ENCODE results near the gene P4HB.

The P4HB gene

DNA sequence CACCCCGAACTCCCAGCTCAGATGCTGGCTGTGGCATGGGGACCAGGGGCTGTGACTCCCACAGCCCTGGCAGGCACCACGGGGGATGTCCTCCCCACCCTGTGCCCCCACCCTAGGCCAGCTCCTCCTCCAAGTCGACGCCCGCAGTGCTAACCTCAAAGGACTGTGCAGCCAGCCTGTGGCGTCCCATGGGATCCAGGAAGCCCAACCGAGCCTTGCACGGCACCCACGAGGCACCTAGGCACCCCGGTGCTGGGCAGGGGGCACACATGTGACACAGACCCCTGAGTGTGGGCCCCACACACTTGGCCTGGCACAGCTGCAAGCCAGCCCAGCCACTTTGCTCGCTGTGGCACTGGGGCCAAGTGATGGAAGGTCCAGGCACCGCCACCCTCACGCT is 52.5 kb downstream of the P4HB start:
- Histone ChIP-seq H3K4me1 (ENCODE audit: control insufficient read depth, low read depth, low read length) (no peaks in the 10 kb centered on the region), H3K36me3 (ENCODE audit: control insufficient read depth, low read depth, low read length) (no peaks in the 10 kb centered on the region), H3K9me3 (ENCODE audit: control insufficient read depth, low read depth, low read length) (no peaks in the 10 kb centered on the region), H3K27me3 (ENCODE audit: control insufficient read depth, insufficient read depth, low read length) (peaks cover 56% of the 10 kb centered on the region), H3K4me3 (ENCODE audit: low read length) (no peak overlapping the region), H3K27ac (ENCODE audit: low read length) (no peak overlapping the region), H3K9ac (ENCODE audit: low read length) (no peak overlapping the region)

DNA sequence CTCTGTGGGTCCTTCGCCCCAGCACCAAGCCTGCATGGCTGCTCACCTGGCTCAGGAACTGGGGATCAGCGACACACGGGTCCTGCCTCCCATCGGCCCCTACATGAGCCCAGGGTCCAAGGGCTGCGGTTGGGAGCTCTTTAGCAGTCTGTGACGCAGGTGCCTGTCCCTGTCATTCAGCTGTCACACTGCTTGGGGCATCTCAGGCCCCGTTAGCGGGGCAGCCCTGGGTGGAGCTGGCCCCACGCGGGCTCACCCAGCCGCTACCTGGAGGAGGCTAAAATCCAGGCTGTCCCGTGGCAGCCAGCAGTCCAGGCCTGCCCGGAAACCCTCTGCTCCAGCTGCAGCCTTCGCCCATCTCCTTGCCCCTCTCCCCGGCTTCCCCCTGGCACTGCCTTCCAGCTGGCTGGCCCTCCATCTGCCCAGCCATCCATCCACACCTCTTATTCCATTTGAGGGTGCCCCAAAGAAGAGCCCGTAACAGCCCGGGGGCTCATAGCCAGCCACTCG is 53.1 kb downstream of the P4HB start:
- Histone ChIP-seq H3K9ac (ENCODE audit: low read length) (no peak overlapping the region), H3K27me3 (ENCODE audit: control insufficient read depth, insufficient read depth, low read length) (peaks cover 62% of the 10 kb centered on the region), H3K4me1 (ENCODE audit: control insufficient read depth, low read depth, low read length) (no peaks in the 10 kb centered on the region), H3K4me3 (ENCODE audit: low read length) (no peak overlapping the region), H3K27ac (ENCODE audit: low read length) (no peak overlapping the region), H3K9me3 (ENCODE audit: control insufficient read depth, low read depth, low read length) (no peaks in the 10 kb centered on the region), H3K36me3 (ENCODE audit: control insufficient read depth, low read depth, low read length) (no peaks in the 10 kb centered on the region)

GRCh38 chr17:81806461-81807209 is 53.7 kb downstream of the P4HB start:
- H3K9me3 ChIP-seq (ENCODE audit: control insufficient read depth, low read depth, low read length), result no peaks in the 10 kb centered on the region
- H3K9ac ChIP-seq (ENCODE audit: low read length), result no peak overlapping the region
- no peak overlapping the region for H3K27ac ChIP-seq (ENCODE audit: low read length)
- H3K4me3 ChIP-seq (ENCODE audit: low read length), result no peak overlapping the region
- no peaks in the 10 kb centered on the region for H3K36me3 ChIP-seq (ENCODE audit: control insufficient read depth, low read depth, low read length)
- no peaks in the 10 kb centered on the region for H3K4me1 ChIP-seq (ENCODE audit: control insufficient read depth, low read depth, low read length)
- H3K27me3 ChIP-seq (ENCODE audit: control insufficient read depth, insufficient read depth, low read length), result peaks cover 68% of the 10 kb centered on the region

GRCh38 chr17:81805707-81806460 is 54.5 kb downstream of the P4HB start:
- Histone ChIP-seq H3K36me3 (ENCODE audit: control insufficient read depth, low read depth, low read length) (no peaks in the 10 kb centered on the region), H3K4me3 (ENCODE audit: low read length) (no peak overlapping the region), H3K9me3 (ENCODE audit: control insufficient read depth, low read depth, low read length) (no peaks in the 10 kb centered on the region), H3K9ac (ENCODE audit: low read length) (no peak overlapping the region), H3K27me3 (ENCODE audit: control insufficient read depth, insufficient read depth, low read length) (peaks cover 75% of the 10 kb centered on the region), H3K27ac (ENCODE audit: low read length) (no peak overlapping the region), H3K4me1 (ENCODE audit: control insufficient read depth, low read depth, low read length) (no peaks in the 10 kb centered on the region)

DNA sequence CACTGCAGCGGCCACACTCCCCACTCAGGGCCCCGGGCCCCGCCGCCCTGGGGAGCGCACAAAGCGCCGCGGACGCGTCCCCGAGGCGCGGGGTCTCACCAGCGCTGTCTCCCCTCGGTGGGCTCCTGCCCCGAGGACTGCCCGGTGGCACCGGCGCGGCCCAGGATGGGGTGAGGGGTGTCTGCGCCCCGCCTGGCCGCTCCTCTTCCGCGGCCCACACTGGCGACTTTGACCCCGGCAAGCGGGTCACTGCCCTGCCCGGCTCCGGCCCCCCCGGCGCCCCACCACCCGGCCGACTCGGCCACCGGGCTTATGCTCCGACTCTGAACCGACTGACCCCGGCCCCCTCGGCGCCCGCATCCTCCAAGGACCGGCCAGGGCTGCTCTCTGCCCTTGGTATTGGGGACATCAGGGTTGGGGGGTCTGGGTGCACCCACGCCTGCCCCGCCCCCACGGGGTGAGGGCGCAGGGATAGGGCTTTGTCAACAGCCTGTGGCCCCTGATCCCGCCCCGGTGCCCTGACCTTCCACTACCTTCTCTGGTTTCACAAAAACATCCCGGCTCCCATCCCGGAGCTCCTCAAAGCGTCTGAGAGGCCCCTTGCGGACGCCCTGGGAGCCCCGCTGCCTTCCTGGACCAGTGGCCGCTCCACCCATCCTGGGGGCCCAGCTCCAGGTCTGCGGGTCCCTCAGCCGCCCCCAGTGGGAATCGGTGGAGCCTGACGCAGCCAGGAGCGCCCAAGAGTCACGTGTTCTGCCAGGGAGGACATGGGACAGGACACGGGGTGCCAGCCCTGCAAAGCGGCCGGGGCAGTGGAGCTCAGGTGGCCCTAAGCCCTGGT is 55.6 kb downstream of the P4HB start:
- Histone ChIP-seq H3K4me1 (ENCODE audit: control insufficient read depth, low read depth, low read length) (no peaks in the 10 kb centered on the region), H3K27me3 (ENCODE audit: control insufficient read depth, insufficient read depth, low read length) (peaks cover 84% of the 10 kb centered on the region), H3K9ac (ENCODE audit: low read length) (no peak overlapping the region), H3K4me3 (ENCODE audit: low read length) (no peak overlapping the region), H3K27ac (ENCODE audit: low read length) (no peak overlapping the region), H3K36me3 (ENCODE audit: control insufficient read depth, low read depth, low read length) (no peaks in the 10 kb centered on the region), H3K9me3 (ENCODE audit: control insufficient read depth, low read depth, low read length) (no peaks in the 10 kb centered on the region)

GRCh38 chr17:81803728-81804558 is 56.4 kb downstream of the P4HB start, which contains the start of gene GCGR:
Gene GCGR (plus strand): TSS chr17:81804150. CDS start chr17:81809019, 4,869 bp downstream.
- H3K27me3 ChIP-seq (ENCODE audit: control insufficient read depth, insufficient read depth, low read length), result peaks cover 86% of the 10 kb centered on the region
- no peaks in the 10 kb centered on the region for H3K36me3 ChIP-seq (ENCODE audit: control insufficient read depth, low read depth, low read length)
- H3K27ac ChIP-seq (ENCODE audit: low read length), result no peak within 1 kb of the TSS
- H3K4me1 ChIP-seq (ENCODE audit: control insufficient read depth, low read depth, low read length), result no peaks in the 10 kb centered on the region
- no peak within 1 kb of the TSS for H3K4me3 ChIP-seq (ENCODE audit: low read length)
- no peak within 1 kb of the TSS for H3K9ac ChIP-seq (ENCODE audit: low read length)
- no peaks in the 10 kb centered on the region for H3K9me3 ChIP-seq (ENCODE audit: control insufficient read depth, low read depth, low read length)

GRCh38 chr17:81802856-81803643 is 57.3 kb downstream of the P4HB start:
- Histone ChIP-seq H3K27ac (ENCODE audit: low read length) (no peak overlapping the region), H3K9ac (ENCODE audit: low read length) (no peak overlapping the region), H3K9me3 (ENCODE audit: control insufficient read depth, low read depth, low read length) (no peaks in the 10 kb centered on the region), H3K4me3 (ENCODE audit: low read length) (no peak overlapping the region), H3K27me3 (ENCODE audit: control insufficient read depth, insufficient read depth, low read length) (peaks cover 82% of the 10 kb centered on the region), H3K36me3 (ENCODE audit: control insufficient read depth, low read depth, low read length) (no peaks in the 10 kb centered on the region), H3K4me1 (ENCODE audit: control insufficient read depth, low read depth, low read length) (no peaks in the 10 kb centered on the region)

- peaks cover 74% of the 10 kb centered on the region for H3K27me3 ChIP-seq (ENCODE audit: control insufficient read depth, insufficient read depth, low read length)
Measured at GRCh38 chr17:81802048-81802758, 58.1 kb downstream of the P4HB start.

DNA sequence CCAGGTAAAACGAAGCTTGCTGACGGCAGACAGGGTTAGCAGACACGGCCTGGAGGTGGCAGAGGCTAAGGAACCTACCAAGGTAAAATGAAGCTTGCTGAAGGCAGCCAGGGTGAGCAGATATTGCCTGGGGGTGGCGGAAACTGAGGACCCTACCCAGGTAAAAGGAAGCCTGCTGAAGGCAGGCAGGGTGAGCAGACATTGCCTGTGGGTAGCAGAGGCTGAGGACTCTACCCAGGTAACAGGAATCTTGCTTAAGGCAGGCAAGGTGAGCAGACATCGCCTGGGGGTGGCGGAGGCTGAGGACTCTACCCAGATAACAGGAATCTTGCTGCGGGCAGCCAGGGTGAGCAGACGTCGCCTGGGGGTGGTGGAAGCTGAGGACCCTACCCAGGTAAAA is 59.0 kb downstream of the P4HB start:
- Histone ChIP-seq H3K36me3 (ENCODE audit: control insufficient read depth, low read depth, low read length) (no peaks in the 10 kb centered on the region), H3K4me1 (ENCODE audit: control insufficient read depth, low read depth, low read length) (no peaks in the 10 kb centered on the region), H3K9ac (ENCODE audit: low read length) (no peak overlapping the region), H3K4me3 (ENCODE audit: low read length) (no peak overlapping the region), H3K27ac (ENCODE audit: low read length) (no peak overlapping the region), H3K27me3 (ENCODE audit: control insufficient read depth, insufficient read depth, low read length) (peaks cover 65% of the 10 kb centered on the region), H3K9me3 (ENCODE audit: control insufficient read depth, low read depth, low read length) (no peaks in the 10 kb centered on the region)

More at GRCh38 chr17:81802048-81802758, 58.1 kb downstream of the P4HB start:
- H3K36me3 ChIP-seq (ENCODE audit: control insufficient read depth, low read depth, low read length), result no peaks in the 10 kb centered on the region
- no peak overlapping the region for H3K9ac ChIP-seq (ENCODE audit: low read length)
- H3K4me3 ChIP-seq (ENCODE audit: low read length), result no peak overlapping the region
- H3K4me1 ChIP-seq (ENCODE audit: control insufficient read depth, low read depth, low read length), result no peaks in the 10 kb centered on the region
- H3K27ac ChIP-seq (ENCODE audit: low read length), result no peak overlapping the region
- H3K9me3 ChIP-seq (ENCODE audit: control insufficient read depth, low read depth, low read length), result no peaks in the 10 kb centered on the region

DNA sequence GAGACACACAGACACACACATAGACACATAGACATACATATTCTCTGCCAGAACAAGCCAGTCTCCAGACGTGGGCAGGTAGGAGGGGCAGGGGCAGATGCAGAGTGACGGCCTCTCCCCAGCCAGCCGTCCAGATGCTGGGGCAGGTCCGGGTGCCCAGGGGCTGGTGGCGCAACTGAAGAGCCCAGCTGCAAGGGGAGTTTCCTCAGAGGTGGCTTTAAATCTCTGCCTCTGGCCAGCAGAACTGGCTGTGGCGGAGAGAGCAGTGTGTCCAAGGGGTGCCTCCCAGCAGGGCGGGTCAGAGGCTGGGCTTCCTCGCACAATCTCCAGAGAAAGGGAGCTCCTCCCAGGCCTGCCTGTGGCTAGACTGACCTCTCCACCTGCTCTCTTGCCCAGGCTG is 65.8 kb downstream of the P4HB start:
- Histone ChIP-seq H3K9me3 (ENCODE audit: control insufficient read depth, low read depth, low read length) (no peaks in the 10 kb centered on the region), H3K36me3 (ENCODE audit: control insufficient read depth, low read depth, low read length) (no peaks in the 10 kb centered on the region), H3K27me3 (ENCODE audit: control insufficient read depth, insufficient read depth, low read length) (no peaks in the 10 kb centered on the region), H3K4me3 (ENCODE audit: low read length) (no peak overlapping the region), H3K4me1 (ENCODE audit: control insufficient read depth, low read depth, low read length) (no peaks in the 10 kb centered on the region), H3K27ac (ENCODE audit: low read length) (no peak overlapping the region), H3K9ac (ENCODE audit: low read length) (no peak overlapping the region)

All from iPS-18a (cell line).